Cortex of kidney (tissue), 1 donor: Measurements from ENCODE around the gene TRAF2.
"Not testable (repeated sequence)": the region's sequence is repeated elsewhere in the genome, so short reads cannot be mapped to it uniquely, and the experiment has no call there.

Experiments
- DNase-seq: peaks from one replicate; lab custom pipeline; 2025; lab: John Stamatoyannopoulos, UW

Gene TRAF2

DNA sequence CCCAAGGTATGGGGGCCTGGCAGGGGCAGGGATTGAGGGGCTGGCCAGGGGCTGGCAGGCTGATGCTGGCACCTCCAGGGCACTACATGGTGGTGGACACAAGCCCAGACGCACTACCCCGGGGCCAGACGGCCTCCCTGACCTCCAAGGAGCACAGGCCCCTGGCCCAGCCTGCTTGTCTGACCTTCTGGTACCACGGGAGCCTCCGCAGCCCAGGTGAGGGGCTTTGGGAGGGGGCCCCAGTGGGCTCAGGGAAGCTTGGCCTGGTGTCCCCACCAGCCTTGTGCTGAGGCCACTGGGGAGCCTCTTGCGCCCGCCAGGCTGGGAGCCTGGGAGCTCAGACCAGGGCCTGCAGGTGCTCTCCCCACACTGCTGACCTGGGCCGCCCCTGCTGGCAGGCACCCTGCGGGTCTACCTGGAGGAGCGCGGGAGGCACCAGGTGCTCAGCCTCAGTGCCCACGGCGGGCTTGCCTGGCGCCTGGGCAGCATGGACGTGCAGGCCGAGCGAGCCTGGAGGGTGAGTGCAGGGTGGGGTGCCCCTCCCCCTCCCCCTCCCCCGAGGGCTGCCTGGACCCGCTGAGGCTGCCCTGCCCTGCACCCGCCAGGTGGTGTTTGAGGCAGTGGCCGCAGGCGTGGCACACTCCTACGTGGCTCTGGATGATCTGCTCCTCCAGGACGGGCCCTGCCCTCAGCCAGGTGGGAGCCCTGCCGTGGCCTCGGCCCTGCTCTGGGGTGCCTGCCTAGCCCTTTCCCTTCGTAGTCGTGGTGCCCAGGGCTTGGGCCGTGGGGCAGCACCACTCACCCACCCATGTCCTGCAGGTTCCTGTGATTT is 28.5 kb upstream of the TRAF2 start:
- DNase-seq, result no peak

- DNase-seq, result no peak
These were observed 27.9 kb upstream of the TRAF2 start for GRCh38 chr9:136858452-136858843.

- no peak for DNase-seq
These were observed 27.2 kb upstream of the TRAF2 start for GRCh38 chr9:136858844-136859757.

DNA sequence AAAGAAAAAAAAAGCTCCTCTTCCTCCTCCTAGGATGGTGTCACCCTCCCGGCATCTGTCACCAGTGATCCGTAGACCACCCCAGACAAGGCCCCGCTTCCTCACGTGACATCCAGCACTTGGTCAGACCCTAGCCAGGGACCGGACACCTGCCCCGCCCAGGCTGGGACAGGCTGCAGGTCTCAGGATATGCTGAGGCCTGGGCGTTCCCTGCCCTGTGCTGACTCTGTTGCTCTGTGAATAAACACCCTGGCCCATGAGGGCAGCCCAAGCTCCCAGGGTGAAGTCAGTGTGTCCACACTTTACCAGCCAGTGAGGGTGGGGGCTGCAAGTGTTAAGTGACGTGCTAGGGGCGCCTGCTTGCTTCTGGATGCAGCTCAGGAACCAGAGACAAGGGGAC is 25.8 kb upstream of the TRAF2 start:
- DNase-seq, result no peak

DNA sequence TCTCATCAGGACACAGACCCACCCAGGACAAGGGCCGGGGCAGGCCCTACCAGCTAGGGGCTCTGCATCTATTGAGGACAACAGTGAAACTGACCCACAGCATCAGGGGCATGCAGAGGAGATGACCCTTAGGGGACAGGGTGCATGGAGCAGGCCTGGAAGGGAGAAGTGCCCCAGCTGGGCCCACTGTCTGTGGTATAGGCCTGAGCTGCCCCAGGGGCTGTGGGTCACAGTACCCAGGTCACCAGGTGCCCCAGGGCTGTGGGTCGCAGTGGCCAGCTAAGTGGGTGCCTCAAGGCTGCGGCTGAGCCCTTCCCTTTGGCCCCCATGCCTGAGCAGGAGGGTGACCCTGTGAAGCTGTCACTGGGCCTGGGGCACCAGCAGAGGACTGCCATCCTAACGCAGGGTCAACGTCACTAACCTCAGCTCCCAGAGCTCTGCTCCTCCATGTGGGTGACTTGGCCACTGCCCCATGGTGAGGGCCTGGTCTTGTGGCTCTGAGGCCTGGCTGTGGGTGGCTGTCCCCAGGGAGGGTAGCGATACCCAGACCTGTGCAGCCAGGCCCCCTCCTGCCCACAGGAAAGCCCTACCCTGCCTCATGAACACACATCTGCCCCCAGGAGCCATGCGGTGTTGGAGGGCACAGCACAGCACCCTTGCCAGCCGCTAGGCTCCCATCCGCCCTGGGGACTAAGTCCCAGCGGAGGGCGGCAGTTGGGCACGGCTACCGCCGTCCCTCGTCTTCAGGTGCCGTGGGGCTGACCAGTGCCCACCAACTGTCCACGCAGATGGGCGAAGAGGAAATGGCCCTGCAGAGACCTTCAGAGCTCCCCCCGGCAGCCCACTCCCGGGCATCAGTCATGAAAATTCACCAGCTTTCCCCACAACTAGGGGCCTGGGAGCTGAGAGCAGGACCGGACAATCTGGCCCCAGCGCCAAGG is 25.1 kb upstream of the TRAF2 start:
- DNase-seq, result no peak

DNA sequence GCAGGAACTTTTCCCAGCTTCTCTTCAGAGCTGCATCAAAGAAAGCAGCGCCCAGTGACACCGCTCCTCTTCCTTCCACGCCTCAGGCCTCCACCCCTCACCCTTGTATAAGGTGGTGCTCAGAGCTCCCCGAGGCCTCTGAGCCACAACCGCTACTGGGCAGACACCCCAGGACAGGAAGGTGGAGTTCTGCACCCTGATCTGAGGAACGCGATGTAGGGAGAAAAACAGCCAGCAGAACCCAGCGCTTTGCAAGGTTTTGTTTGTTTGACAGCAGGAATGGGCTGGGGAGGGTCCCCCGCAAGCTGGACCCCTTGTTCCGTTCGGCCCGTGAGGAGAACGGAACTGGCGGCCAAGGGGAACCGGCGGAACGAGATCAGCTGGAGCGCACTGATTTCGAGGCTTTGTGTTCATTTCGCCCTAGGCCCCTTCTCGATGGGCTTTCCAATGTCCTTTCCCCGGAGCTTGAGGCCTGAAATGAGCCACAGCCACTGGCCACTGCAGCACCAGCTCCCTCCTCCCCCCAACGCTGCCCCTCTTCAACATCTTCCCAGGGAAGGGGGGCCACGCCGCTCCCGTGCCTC is 24.4 kb upstream of the TRAF2 start:
- DNase-seq, result no peak

GRCh38 chr9:136862849-136863622 is 23.3 kb upstream of the TRAF2 start:
- DNase-seq, result no peak

DNA sequence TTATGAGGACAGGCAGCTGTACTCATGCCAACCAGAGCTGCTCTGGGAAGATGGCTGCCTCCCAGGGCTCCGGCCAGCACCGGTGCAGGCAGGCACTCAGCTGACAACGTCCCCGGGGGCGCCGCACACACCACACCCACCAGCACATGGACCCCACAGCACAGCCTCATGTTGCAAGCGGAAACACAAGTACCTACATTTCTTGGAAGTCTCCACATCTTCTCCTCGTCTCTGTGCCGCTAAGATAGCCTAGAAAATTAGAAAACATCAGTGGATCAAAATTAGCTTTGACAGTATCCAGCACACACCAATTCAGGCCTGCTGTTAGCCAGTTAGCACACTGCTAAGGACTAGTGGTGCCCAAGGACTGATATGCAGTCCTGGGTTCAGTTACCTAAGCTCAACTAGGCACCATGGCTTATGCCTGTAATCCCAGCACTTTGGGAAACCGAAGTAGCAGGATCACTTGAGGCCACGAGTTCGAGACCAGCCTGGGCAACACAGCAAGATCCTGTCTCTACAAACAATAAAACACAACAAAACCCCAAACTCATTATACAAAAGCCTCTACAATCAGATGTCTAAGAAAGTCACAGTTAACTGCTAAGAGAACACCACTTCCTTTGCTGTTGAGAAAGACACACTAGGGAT is 22.6 kb upstream of the TRAF2 start:
- DNase-seq, result no peak

DNA sequence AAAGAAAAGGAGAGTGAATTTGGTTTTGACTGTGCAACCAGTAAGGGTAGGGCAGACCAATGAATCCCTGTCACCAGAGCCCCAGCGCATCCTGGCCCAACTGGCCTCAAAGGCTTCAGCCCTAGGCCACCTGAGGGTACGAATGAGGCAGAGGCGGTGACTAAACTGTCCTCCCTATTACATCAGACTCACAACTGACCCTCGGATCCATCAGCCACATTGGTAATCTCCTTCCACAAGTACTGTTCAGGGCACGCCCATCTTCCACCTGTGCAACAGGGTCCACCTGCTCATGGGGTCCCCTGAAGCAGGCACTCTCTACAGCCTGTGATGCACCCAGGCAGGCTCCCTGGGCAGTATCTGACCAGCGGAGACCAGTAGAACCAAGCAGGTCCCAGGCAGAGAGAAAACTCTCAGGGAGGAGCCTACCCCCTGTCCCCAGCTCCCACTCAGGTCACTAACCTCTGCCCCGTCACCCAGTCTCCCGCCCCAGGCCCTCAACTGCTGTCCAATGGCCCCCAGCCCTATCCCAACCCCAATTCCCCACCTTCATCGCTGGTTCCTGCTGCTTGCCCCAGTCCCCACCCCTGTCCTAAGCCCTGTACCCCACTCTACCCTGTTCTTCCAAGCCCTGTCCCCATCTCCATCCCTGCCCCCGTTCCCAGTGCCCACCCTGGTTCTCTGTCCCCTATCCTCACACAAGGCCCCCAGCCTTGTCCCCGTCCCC is 21.1 kb upstream of the TRAF2 start:
- DNase-seq, result no peak

- DNase-seq, result no peak
These were observed 20.6 kb upstream of the TRAF2 start for GRCh38 chr9:136865768-136866103.

GRCh38 chr9:136866898-136867421 is 19.4 kb upstream of the TRAF2 start:
- not testable (repeated sequence) for DNase-seq

DNA sequence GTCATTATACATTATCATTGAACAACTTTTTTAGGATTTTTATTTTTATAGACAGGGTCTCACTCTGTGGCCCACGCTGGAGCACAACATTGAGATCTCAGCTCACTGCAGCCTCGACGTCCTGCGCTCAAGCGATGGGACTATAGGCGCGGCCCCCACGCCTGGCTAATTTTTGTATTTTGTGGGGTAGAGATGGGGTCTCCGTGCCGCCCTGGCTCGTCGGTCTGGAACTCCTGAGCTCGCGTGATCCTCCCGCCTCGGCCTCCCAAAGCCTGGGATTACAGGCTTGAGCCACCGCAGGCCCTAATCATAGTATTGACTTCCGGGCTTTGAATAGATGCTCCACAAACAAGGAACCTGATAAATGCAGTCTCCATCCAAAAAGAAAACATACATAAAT is 18.8 kb upstream of the TRAF2 start:
- DNase-seq, result no peak

GRCh38 chr9:136867917-136868316 is 18.4 kb upstream of the TRAF2 start:
- DNase-seq, result no peak

- DNase-seq, result no peak
These were observed 17.7 kb upstream of the TRAF2 start for GRCh38 chr9:136868644-136869043.

DNA sequence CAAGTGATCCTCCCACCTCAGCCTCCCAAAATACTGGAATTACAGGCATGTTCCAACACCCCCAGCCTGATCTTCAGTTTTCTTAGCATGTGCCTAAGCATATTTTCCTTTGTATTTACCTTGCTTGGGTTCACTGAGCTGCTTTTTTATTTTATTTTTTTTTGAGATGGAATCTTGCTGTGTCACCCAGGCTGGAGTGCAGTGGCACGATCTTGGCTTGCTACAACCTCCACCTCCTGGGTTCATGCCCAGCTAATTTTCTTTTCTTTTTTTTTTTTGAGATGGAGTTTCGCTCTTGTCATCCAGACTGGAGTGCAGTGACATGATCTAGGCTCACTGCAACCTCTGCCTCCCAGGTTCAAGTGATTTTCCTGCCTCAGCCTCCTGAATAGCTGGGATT is 16.7 kb upstream of the TRAF2 start:
- not testable (repeated sequence) for DNase-seq

DNA sequence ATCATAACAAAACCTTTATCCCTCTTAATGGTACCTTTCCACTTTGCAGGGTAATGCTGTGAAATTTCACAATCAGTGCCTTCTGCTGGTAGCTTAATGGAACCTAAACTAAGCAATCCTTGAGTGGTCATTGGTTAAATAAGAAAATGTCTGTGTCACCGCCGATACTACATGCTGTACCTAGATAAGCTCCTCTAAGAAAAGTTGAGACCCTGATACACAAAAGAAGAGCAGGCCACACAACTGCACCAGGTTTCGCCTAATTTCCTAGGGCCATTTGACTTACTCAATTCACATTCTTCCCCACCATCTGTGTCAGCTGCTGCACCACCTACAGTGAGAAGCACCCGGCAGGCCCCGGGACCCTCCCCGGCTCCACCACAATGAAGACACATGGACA is 11.2 kb upstream of the TRAF2 start:
- no peak for DNase-seq

- no peak for DNase-seq
These were observed 9.8 kb upstream of the TRAF2 start for GRCh38 chr9:136876476-136876875.

DNA sequence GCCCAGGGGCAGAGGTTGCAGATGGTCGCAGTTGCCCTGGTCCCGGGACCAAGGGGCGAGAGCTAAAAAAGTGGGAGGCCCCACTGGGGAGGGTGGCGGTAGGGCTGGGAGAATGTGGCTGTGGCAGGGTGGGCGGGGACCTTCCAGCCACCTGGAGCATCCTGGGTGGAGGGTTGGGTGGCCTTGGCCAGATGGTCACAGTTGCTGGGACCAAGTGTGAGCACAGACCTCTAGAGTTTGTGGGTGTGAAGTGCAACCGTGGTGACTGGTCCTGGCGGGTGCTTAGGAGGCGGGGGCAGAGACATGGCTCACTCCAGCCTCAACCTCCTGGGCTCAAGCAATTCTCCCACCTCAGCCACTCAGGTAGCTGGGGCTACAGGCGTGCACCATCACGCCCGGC is 5.7 kb upstream of the TRAF2 start:
- DNase-seq, result no peak

- DNase-seq, result no peak
These were observed 4.6 kb upstream of the TRAF2 start for GRCh38 chr9:136881691-136882108.
